A673 (cell line): ENCODE results near the gene BCL2L2. TPM values are rescaled to one million over a fixed set of nuclear protein-coding genes. Genes with fewer than 3 reads are reported as not detected.

ENCODE experiments used
- BruUV-seq: library from RNA; stranded (reverse); fragments of 400-500 nt; replicated peaks from 2 replicates; lab custom pipeline; 2021; lab: Mats Ljungman, UMichigan
- CTCF ChIA-PET: fragments of 300-600 bp; sonication (Branson Sonifier 250); formaldehyde crosslinking; loops from one replicate; lab custom pipeline; 2022; ENCODE audit warnings: antibody characterized with exemption; lab: Charles Lee
- POLR2A ChIA-PET: fragments of 300-600 bp; sonication (Branson Sonifier 250); formaldehyde crosslinking; loops from one replicate; lab custom pipeline; 2022; ENCODE audit warnings: antibody characterized with exemption; ENCODE audit not compliant: low non-redundant PET; lab: Charles Lee
- DNase-seq: peaks from one replicate; pipeline ENCODE4 v3.0.0-alpha.2; 2015; ENCODE audit warnings: low spot score
- H3K27ac ChIP-seq: fragments of 200-600 bp; sonication (generic); 2 replicates; pipeline ENCODE4 v1.5.1; 2016; ENCODE audit warnings: mixed run types, low read depth, mild to moderate bottlenecking, mixed read lengths, antibody characterized with exemption, low read length; ENCODE audit not compliant: poor library complexity, severe bottlenecking
- H3K27me3 ChIP-seq: fragments of 200-600 bp; sonication (generic); replicated peaks from 2 replicates; pipeline ENCODE4 v1.6.1; 2017; ENCODE audit warnings: mixed run types, low read depth, mild to moderate bottlenecking, mixed read lengths, antibody characterized with exemption, low read length; ENCODE audit not compliant: insufficient read depth, poor library complexity
- H3K36me3 ChIP-seq: fragments of 200-600 bp; sonication (generic); 2 replicates; pipeline ENCODE4 v1.6.1; 2016; ENCODE audit warnings: mixed run types, mild to moderate bottlenecking, mixed read lengths, antibody characterized with exemption, low read length; ENCODE audit not compliant: insufficient read depth, poor library complexity, severe bottlenecking
- H3K4me1 ChIP-seq: fragments of 200-600 bp; sonication (generic); 2 replicates; pipeline ENCODE4 v1.6.1; 2017; ENCODE audit warnings: mixed run types, mild to moderate bottlenecking, mixed read lengths, antibody characterized with exemption, low read length; ENCODE audit not compliant: insufficient read depth, poor library complexity, severe bottlenecking
- H3K4me3 ChIP-seq: fragments of 200-600 bp; sonication (generic); 2 replicates; pipeline ENCODE4 v1.5.1; 2016; ENCODE audit warnings: low read depth, mixed run types, mild to moderate bottlenecking, mixed read lengths, low read length; ENCODE audit not compliant: poor library complexity, severe bottlenecking
- H3K9me3 ChIP-seq: fragments of 200-600 bp; sonication (generic); 2 replicates; pipeline ENCODE4 v1.6.1; 2016; ENCODE audit warnings: mixed run types, low read depth, mild to moderate bottlenecking, mixed read lengths, antibody characterized with exemption, low read length; ENCODE audit not compliant: poor library complexity, severe bottlenecking
- EZH2 ChIP-seq: fragments of 200-600 bp; sonication (generic); IDR thresholded peaks from 2 replicates; pipeline ENCODE4 v1.6.1; 2017; ENCODE audit warnings: borderline replicate concordance, low read depth, mild to moderate bottlenecking, mixed read lengths, antibody characterized with exemption, low read length; ENCODE audit not compliant: poor library complexity, severe bottlenecking
- intact Hi-C: fragments of 100-400 bp; cut with micrococcal nuclease; formaldehyde crosslinking; loops from one replicate; pipeline ENCODE4 v1.10.0; 2022; ENCODE audit not compliant: unreplicated experiment
- total RNA-seq: library from RNA; stranded (reverse); gene quantifications from 2 replicates; pipeline ENCODE4 v1.2.3, GENCODE V29; 2021
- TF ChIP-seq, protein P1 (sequence below): fragments of 300-800, 200-600 bp; sonication (generic); conservative IDR thresholded peaks from 2 replicates; pipeline ENCODE4 v1.5.1; 2017; ENCODE audit warnings: low read depth, mild to moderate bottlenecking, antibody characterized with exemption, low read length, moderate library complexity, mixed read lengths

BCL2L2 gene
- total RNA-seq, 1 experiment from 2014 or later: 22.8 TPM

- intact Hi-C loops: no loop called here
- peaks cover 70% of the 10 kb centered on the region for H3K36me3 ChIP-seq
- peaks cover 9% of the 10 kb centered on the region for H3K4me1 ChIP-seq
- POLR2A ChIA-PET: no interaction called here
- CTCF ChIA-PET: no interaction called here
- H3K9me3 ChIP-seq: no peaks in the 10 kb centered on the region
- H3K27ac ChIP-seq: no peak overlapping the region
- no TSS peak for BruUV-seq
- H3K27me3 ChIP-seq: no peaks in the 10 kb centered on the region
- H3K4me3 ChIP-seq: no peak overlapping the region
- DNase-seq: no peak
- TF ChIP-seq EZH2: no peak
- TF ChIP-seq, protein P1, sequence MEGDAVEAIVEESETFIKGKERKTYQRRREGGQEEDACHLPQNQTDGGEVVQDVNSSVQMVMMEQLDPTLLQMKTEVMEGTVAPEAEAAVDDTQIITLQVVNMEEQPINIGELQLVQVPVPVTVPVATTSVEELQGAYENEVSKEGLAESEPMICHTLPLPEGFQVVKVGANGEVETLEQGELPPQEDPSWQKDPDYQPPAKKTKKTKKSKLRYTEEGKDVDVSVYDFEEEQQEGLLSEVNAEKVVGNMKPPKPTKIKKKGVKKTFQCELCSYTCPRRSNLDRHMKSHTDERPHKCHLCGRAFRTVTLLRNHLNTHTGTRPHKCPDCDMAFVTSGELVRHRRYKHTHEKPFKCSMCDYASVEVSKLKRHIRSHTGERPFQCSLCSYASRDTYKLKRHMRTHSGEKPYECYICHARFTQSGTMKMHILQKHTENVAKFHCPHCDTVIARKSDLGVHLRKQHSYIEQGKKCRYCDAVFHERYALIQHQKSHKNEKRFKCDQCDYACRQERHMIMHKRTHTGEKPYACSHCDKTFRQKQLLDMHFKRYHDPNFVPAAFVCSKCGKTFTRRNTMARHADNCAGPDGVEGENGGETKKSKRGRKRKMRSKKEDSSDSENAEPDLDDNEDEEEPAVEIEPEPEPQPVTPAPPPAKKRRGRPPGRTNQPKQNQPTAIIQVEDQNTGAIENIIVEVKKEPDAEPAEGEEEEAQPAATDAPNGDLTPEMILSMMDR: no peak
Measured at GRCh38 chr14:23359167-23359626, 52.6 kb downstream of the BCL2L2 start.

- no peak for DNase-seq
- Histone ChIP-seq H3K4me1 (peaks cover 11% of the 10 kb centered on the region), H3K27me3 (no peaks in the 10 kb centered on the region), H3K4me3 (no peak overlapping the region), H3K9me3 (no peaks in the 10 kb centered on the region), H3K36me3 (peaks cover 70% of the 10 kb centered on the region), H3K27ac (no peak overlapping the region)
- POLR2A ChIA-PET: no interaction called here
- intact Hi-C loops: no loop called here
- no TSS peak for BruUV-seq
- no peak for TF ChIP-seq EZH2
- TF ChIP-seq, protein P1: no peak
- CTCF ChIA-PET: no interaction called here
Measured at GRCh38 chr14:23359722-23360447, 53.3 kb downstream of the BCL2L2 start.

GRCh38 chr14:23360496-23360895 is 53.9 kb downstream of the BCL2L2 start:
- H3K27ac ChIP-seq: peak overlapping the region; percentile 16
- intact Hi-C loops: no loop called here

More at GRCh38 chr14:23360496-23360895, 53.9 kb downstream of the BCL2L2 start:
- no peak overlapping the region for H3K4me3 ChIP-seq
- no TSS peak for BruUV-seq
- no peaks in the 10 kb centered on the region for H3K9me3 ChIP-seq
- peaks cover 11% of the 10 kb centered on the region for H3K4me1 ChIP-seq
- no peak for DNase-seq
- ChIA-PET POLR2A (no interaction called here), CTCF (no interaction called here)
- no peak for TF ChIP-seq EZH2
- TF ChIP-seq, protein P1: 0 out of 2 replicates have a peak, but pooled peaks have one; percentile 18
- H3K36me3 ChIP-seq: peaks cover 70% of the 10 kb centered on the region
- no peaks in the 10 kb centered on the region for H3K27me3 ChIP-seq
